IMR-90 (cell line): ENCODE results near the gene ELOA. TPM values are rescaled to one million over a fixed set of nuclear protein-coding genes. Genes with fewer than 3 reads are reported as not detected.

ENCODE experiments used
- ATAC-seq: fragments of 200-7000 bp; cut with Tn5 transposase; 2 replicates; pipeline ENCODE4 v1.9.1; 2020; ENCODE audit warnings: low read depth, mild to moderate bottlenecking, moderate library complexity
- BruUV-seq: library from RNA; stranded (reverse); fragments of 400-500 nt; replicated peaks from 2 replicates; lab custom pipeline; 2021; lab: Mats Ljungman, UMichigan
- CTCF ChIA-PET: fragments of 300-600 bp; formaldehyde crosslinking; extraction: SDS; loops from one replicate; lab custom pipeline; 2021; ENCODE audit warnings: antibody characterized with exemption; lab: Yijun Ruan, JAX
- POLR2A ChIA-PET: fragments of 300-600 bp; sonication (Branson Sonifier 250); formaldehyde crosslinking; loops from one replicate; lab custom pipeline; 2022; ENCODE audit warnings: antibody characterized with exemption; ENCODE audit not compliant: unreplicated experiment; lab: Charles Lee
- DNase-seq: peaks from one replicate; pipeline ENCODE4 v3.0.0; 2013
- H2AFZ ChIP-seq: replicated peaks from 2 replicates; pipeline ENCODE3; 2013; ENCODE audit warnings: low read length, mild to moderate bottlenecking; ENCODE audit not compliant: poor library complexity
- H2AK5ac ChIP-seq: 2 replicates; pipeline ENCODE4 v1.6.1; 2013; ENCODE audit warnings: low read depth, low read length, inconsistent platforms
- H2AK9ac ChIP-seq: replicated peaks from 2 replicates; pipeline ENCODE3; 2013; ENCODE audit warnings: mild to moderate bottlenecking, low read depth, low read length, moderate library complexity; ENCODE audit not compliant: poor library complexity
- H2BK120ac ChIP-seq: 2 replicates; pipeline ENCODE4 v1.6.1; 2013; ENCODE audit warnings: low read depth, low read length, inconsistent platforms
- H2BK15ac ChIP-seq: 3 replicates; pipeline ENCODE4 v1.6.1; 2013; ENCODE audit warnings: low read depth, low read length, inconsistent platforms
- H2BK20ac ChIP-seq: 2 replicates; pipeline ENCODE4 v1.6.1; 2013; ENCODE audit warnings: low read depth, mild to moderate bottlenecking, inconsistent platforms, low read length, moderate library complexity
- H2BK5ac ChIP-seq: 2 replicates; pipeline ENCODE4 v1.6.1; 2013; ENCODE audit warnings: mild to moderate bottlenecking, low read depth, low read length, inconsistent platforms; ENCODE audit not compliant: poor library complexity, severe bottlenecking
- H3K14ac ChIP-seq: replicated peaks from 2 replicates; pipeline ENCODE4 v1.6.1; 2013; ENCODE audit warnings: low read depth, low read length, inconsistent platforms
- H3K18ac ChIP-seq: 2 replicates; pipeline ENCODE4 v1.6.1; 2013; ENCODE audit warnings: low read depth, low read length, control low read depth
- H3K23ac ChIP-seq: 2 replicates; pipeline ENCODE4 v1.6.1; 2013; ENCODE audit warnings: low read depth, low read length, inconsistent platforms
- H3K27ac ChIP-seq: 2 replicates; pipeline ENCODE4 v1.5.1; 2013; ENCODE audit warnings: mild to moderate bottlenecking, control low read depth, low read length; ENCODE audit not compliant: insufficient read depth
- H3K27me3 ChIP-seq: 2 replicates; pipeline ENCODE4 v1.6.1; 2013; ENCODE audit warnings: low read length; ENCODE audit not compliant: control insufficient read depth, insufficient read depth
- H3K36me3 ChIP-seq: 2 replicates; pipeline ENCODE4 v1.6.1; 2013; ENCODE audit warnings: low read length, mixed read lengths; ENCODE audit not compliant: control insufficient read depth, insufficient read depth
- H3K4ac ChIP-seq: 2 replicates; pipeline ENCODE4 v1.6.1; 2013; ENCODE audit warnings: low read depth, low read length, inconsistent platforms
- H3K4me1 ChIP-seq: 2 replicates; pipeline ENCODE4 v1.6.1; 2013; ENCODE audit warnings: low read length, mixed read lengths; ENCODE audit not compliant: control insufficient read depth, insufficient read depth
- H3K4me2 ChIP-seq: 2 replicates; pipeline ENCODE4 v1.6.1; 2013; ENCODE audit warnings: low read depth, mild to moderate bottlenecking, control low read depth, low read length, moderate library complexity
- H3K4me3 ChIP-seq: 2 replicates; pipeline ENCODE4 v1.5.1; 2013; ENCODE audit warnings: low read depth, mild to moderate bottlenecking, control low read depth, low read length, moderate library complexity; ENCODE audit not compliant: insufficient read depth
- H3K56ac ChIP-seq: 2 replicates; pipeline ENCODE4 v1.6.1; 2013; ENCODE audit warnings: low read length, inconsistent platforms; ENCODE audit not compliant: insufficient read depth; ENCODE audit errors: extremely low read depth
- H3K79me1 ChIP-seq, 2 experiments: 2 replicates each; pipeline ENCODE4 v1.6.1; 2013; ENCODE audit warnings: low read length in 2 of 2, inconsistent platforms in 1 of 2, low read depth in 1 of 2
- H3K9ac ChIP-seq: 2 replicates; pipeline ENCODE4 v1.6.1; 2013; ENCODE audit warnings: low read depth, low read length, control low read depth
- H3K9me1 ChIP-seq: 2 replicates; pipeline ENCODE4 v1.6.1; 2013; ENCODE audit warnings: low read length, inconsistent platforms; ENCODE audit not compliant: insufficient read depth
- H3K9me3 ChIP-seq: 2 replicates; pipeline ENCODE4 v1.6.1; 2013; ENCODE audit warnings: low read length; ENCODE audit not compliant: control insufficient read depth, insufficient read depth
- H4K20me1 ChIP-seq: 2 replicates; pipeline ENCODE4 v1.6.1; 2013; ENCODE audit warnings: low read length, inconsistent platforms; ENCODE audit not compliant: insufficient read depth
- H4K5ac ChIP-seq: 2 replicates; pipeline ENCODE4 v1.6.1; 2013; ENCODE audit warnings: mild to moderate bottlenecking, low read depth, low read length, control low read depth
- H4K8ac ChIP-seq, 2 experiments: 2 replicates each; pipeline ENCODE4 v1.6.1; 2013; ENCODE audit warnings: low read depth in 2 of 2, low read length in 2 of 2, control low read depth in 1 of 2, inconsistent platforms in 1 of 2
- H4K91ac ChIP-seq: 2 replicates; pipeline ENCODE4 v1.6.1; 2013; ENCODE audit warnings: low read depth, low read length, inconsistent platforms; ENCODE audit not compliant: insufficient read depth
- FOS ChIP-seq: fragments of 150-350 bp; IDR thresholded peaks from 2 replicates; pipeline ENCODE4 v1.6.1; 2016; ENCODE audit warnings: low read depth, low read length
- RFX5 ChIP-seq: IDR thresholded peaks from 2 replicates; pipeline ENCODE4 v1.8.0; 2012; ENCODE audit warnings: low read depth, mild to moderate bottlenecking, low read length, moderate library complexity
- WGBS, 2 experiments: methylation state at CpG; one replicate each; pipeline versions ENCODE4 v1.1.5 to v1.1.7; 2013; ENCODE audit warnings: missing lambda C conversion rate in 2 of 2; ENCODE audit not compliant: insufficient read length in 1 of 2; ENCODE audit errors: extremely low coverage in 2 of 2; 5-methylcytosine and 5-hydroxymethylcytosine counted together
- dilution Hi-C: fragments of 300-500 bp; cut with HindIII; formaldehyde crosslinking; loops from one replicate; pipeline ENCODE4 v1.14.3; 2018; ENCODE audit warnings: low sequenced_read_pairs; ENCODE audit not compliant: unreplicated experiment
- in situ Hi-C: fragments of 300-500 bp; cut with MboI; formaldehyde crosslinking; loops from 3 replicates; pipeline ENCODE4 v1.14.3; 2019; ENCODE audit warnings: low sequenced_read_pairs, inconsistent platforms, mixed read lengths
- intact Hi-C: fragments of 100-400 bp; cut with micrococcal nuclease; formaldehyde crosslinking; loops from 2 replicates; pipeline ENCODE4 v1.10.0; 2022
- polyA plus RNA-seq, 3 experiments: library from polyadenylated mRNA; depleted of rRNA; stranded (reverse); fragments of >200 nt; gene quantifications; 2 replicates each; pipeline ENCODE4 v1.2.3, GENCODE V29; 2012; ENCODE audit warnings: low replicate concordance in 1 of 3
- total RNA-seq: library from RNA; depleted of rRNA; stranded (reverse); fragments of >200 nt; gene quantifications from 2 replicates; pipeline ENCODE4 v1.2.3, GENCODE V29; 2012

Gene ELOA
- total and polyA plus RNA-seq, 2 of the 4 experiments (the other 2 are of a cell fraction), result 22.9 to 40.7 TPM

DNA sequence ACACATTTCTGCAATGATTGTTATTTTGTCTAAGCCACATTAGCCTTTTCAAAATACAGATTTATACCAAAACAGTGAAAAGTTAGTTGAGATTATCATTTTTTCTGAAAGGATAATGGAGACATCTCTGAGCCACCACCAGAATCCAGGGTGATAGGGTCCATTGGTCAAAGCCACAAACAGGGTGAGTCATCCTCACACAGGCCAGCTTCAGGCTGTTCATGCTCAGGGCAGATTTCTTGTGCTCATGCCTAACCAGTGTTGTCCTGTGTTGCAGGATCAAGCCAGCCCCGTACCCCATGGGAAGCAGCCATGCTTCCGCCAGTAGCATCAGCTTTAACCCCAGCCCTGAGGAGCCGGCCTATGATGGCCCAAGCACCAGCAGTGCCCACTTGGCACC lies 13.4 kb downstream of the ELOA start:
- no CpG with 5 or more reads among the region's 3 CpGs for WGBS, 2 experiments
- BruUV-seq, result no TSS peak
- Histone ChIP-seq H3K27me3 (no peaks in the 10 kb centered on the region), H3K9me3 (no peaks in the 10 kb centered on the region), H4K20me1 (peaks cover 29% of the 10 kb centered on the region), H4K5ac (no peak overlapping the region), H4K8ac (no peak overlapping the region), H3K18ac (no peak overlapping the region), H3K79me1 (peaks cover 26 to 59% of the 10 kb centered on the region in 2 experiments), H3K4me3 (no peak overlapping the region), H3K4me1 (peaks cover 2% of the 10 kb centered on the region; the same call in 1 of the 2 replicates), H3K23ac (no peak overlapping the region), H3K4ac (no peak overlapping the region), H4K91ac (no peak overlapping the region), H3K27ac (no peak overlapping the region), H2BK15ac (no peak overlapping the region), H2AK9ac (no peak overlapping the region), H2AK5ac (no peak overlapping the region), H3K14ac (no peak overlapping the region), H3K56ac (no peak overlapping the region), H3K9ac (no peak overlapping the region), H3K9me1 (0 out of 2 replicates have a peak, but pooled peaks cover 4% of the 10 kb centered on the region), H3K36me3 (peaks cover 78% of the 10 kb centered on the region), H2AFZ (no peak overlapping the region), H2BK5ac (no peak overlapping the region), H3K4me2 (no peak overlapping the region), H2BK120ac (no peak overlapping the region), H2BK20ac (no peak overlapping the region)
- dilution Hi-C loops (no loop called here), intact Hi-C loops (no loop called here), in situ Hi-C loops (loop anchor here (10.0 kb wide), 1 partner anchor 212 kb away; no protein-coding TSS in a partner anchor)
- CTCF ChIA-PET, result no interaction called here
- ATAC-seq, result peak; percentile 79
- POLR2A ChIA-PET, result no interaction called here
- no peak for TF ChIP-seq RFX5
- TF ChIP-seq FOS, result peak; percentile 61
- DNase-seq, result peak; percentile 72
